Skeletal muscle satellite cell (primary cell): ENCODE data around the gene ISYNA1.

Experiments used
- H3K27me3 ChIP-seq: 2 replicates; pipeline ENCODE4 v1.7.0; 2013; ENCODE audit warnings: low read length; ENCODE audit not compliant: control insufficient read depth, insufficient read depth
- H3K36me3 ChIP-seq: 2 replicates; pipeline ENCODE4 v1.7.0; 2013; ENCODE audit warnings: mild to moderate bottlenecking, control low read depth, low read length; ENCODE audit not compliant: insufficient read depth
- H3K4me1 ChIP-seq: 2 replicates; pipeline ENCODE4 v1.7.0; 2013; ENCODE audit warnings: low read length; ENCODE audit not compliant: control insufficient read depth, insufficient read depth
- H3K4me2 ChIP-seq: 2 replicates; pipeline ENCODE4 v1.7.0; 2013; ENCODE audit warnings: mild to moderate bottlenecking, low read length
- H3K4me3 ChIP-seq: 2 replicates; pipeline ENCODE4 v1.7.0; 2013; ENCODE audit warnings: low read length
- H3K9ac ChIP-seq: 2 replicates; pipeline ENCODE4 v1.7.0; 2013; ENCODE audit warnings: mild to moderate bottlenecking, low read depth, low read length, moderate library complexity
- H3K9me3 ChIP-seq: replicated peaks from 2 replicates; pipeline ENCODE4 v1.7.0; 2013; ENCODE audit warnings: mild to moderate bottlenecking, control low read depth, low read length

ISYNA1 gene

DNA sequence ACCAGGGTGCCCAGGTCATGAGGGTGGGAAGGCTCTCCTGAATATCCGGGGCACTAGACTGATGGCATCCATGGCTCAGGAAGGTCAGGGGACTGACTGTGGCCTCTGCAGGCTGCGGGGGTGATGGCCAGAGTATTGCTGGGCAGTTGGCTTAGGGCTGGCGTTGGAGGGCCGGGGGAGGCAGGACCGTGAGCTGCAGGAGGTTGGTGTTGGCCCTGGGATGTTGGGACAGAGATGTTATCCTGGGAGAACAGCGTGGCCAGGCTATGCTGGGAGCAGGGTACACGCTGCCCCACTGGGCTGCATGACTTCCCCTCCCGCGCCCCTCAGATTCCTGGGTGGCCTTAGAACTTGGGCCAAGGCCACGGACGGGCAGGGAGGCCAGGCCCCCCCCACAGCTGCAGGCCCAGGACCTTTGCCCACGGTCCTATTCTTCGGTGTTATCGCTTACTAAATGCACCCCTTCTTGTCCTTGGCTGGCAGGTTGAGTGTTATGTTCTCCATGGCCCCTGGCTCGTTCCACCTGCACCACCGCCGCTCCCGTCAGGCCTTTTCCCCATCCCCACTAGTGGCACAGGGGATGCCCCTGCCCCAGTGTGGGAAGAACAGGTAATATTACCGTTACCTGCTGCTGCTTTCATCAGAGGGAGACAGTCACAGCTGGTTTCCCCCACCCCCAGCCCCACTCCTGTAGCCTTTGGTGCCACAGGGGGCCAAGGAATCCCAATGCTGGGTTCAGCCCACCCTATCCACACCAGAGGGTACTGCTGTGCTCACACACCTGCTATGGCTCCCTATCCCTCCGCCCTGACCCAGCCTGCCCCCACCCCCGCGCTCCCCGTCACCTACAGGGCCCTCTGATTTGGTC, 3.2 kb upstream of the ISYNA1 start:
- H3K4me3 ChIP-seq = no peak overlapping the region
- H3K27me3 ChIP-seq = no peaks in the 10 kb centered on the region
- H3K4me2 ChIP-seq = no peak overlapping the region
- H3K36me3 ChIP-seq = peaks cover 21% of the 10 kb centered on the region
- peaks cover 17% of the 10 kb centered on the region for H3K4me1 ChIP-seq
- H3K9me3 ChIP-seq = no peaks in the 10 kb centered on the region
- H3K9ac ChIP-seq = no peak overlapping the region

DNA sequence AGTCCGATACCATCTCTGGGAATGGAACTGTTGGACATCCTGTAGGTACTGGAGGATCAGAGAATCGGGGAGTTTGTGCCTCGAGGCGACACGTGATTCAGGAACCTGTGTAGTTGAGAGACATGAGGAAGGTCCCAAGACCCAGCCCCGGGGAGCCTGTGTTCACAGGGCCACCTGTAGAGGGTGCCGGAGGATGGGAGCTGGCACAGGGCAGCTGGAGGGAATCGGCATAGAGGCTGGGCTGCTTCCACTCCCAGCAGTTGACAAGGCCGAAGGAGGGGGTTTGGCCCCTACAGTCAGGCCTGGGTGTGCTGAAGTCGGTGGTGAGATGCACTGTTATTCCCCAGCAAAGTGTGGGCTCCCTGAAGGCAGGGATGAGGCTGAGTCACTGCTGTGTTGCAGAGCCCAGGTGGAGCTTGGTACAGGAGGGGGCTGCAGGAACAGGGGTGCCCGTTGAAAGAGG, 2.5 kb upstream of the ISYNA1 start:
- Histone ChIP-seq H3K9ac (no peak overlapping the region), H3K27me3 (no peaks in the 10 kb centered on the region), H3K4me1 (peaks cover 17% of the 10 kb centered on the region), H3K9me3 (no peaks in the 10 kb centered on the region), H3K36me3 (peaks cover 14% of the 10 kb centered on the region), H3K4me2 (no peak overlapping the region), H3K4me3 (no peak overlapping the region)

DNA sequence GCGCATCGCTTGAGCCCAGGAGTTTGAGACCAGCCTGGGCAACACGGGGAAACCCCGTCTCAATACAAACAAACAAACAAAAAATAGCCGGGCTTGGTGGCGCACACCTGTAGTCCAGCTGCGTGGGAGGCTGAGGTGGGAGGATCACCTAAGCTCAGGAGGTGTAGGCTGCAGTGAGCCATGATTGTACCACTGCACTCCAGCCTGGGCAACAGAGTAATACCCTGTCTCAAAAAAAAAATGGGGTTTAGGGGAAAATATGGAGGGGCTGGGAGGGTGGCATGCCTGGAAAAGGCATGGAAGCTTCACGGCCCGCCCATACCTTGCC, 1.9 kb upstream of the ISYNA1 start:
- Histone ChIP-seq H3K4me1 (peaks cover 17% of the 10 kb centered on the region), H3K9me3 (no peaks in the 10 kb centered on the region), H3K4me2 (no peak overlapping the region), H3K27me3 (no peaks in the 10 kb centered on the region), H3K36me3 (peaks cover 14% of the 10 kb centered on the region), H3K4me3 (no peak overlapping the region), H3K9ac (no peak overlapping the region)

DNA sequence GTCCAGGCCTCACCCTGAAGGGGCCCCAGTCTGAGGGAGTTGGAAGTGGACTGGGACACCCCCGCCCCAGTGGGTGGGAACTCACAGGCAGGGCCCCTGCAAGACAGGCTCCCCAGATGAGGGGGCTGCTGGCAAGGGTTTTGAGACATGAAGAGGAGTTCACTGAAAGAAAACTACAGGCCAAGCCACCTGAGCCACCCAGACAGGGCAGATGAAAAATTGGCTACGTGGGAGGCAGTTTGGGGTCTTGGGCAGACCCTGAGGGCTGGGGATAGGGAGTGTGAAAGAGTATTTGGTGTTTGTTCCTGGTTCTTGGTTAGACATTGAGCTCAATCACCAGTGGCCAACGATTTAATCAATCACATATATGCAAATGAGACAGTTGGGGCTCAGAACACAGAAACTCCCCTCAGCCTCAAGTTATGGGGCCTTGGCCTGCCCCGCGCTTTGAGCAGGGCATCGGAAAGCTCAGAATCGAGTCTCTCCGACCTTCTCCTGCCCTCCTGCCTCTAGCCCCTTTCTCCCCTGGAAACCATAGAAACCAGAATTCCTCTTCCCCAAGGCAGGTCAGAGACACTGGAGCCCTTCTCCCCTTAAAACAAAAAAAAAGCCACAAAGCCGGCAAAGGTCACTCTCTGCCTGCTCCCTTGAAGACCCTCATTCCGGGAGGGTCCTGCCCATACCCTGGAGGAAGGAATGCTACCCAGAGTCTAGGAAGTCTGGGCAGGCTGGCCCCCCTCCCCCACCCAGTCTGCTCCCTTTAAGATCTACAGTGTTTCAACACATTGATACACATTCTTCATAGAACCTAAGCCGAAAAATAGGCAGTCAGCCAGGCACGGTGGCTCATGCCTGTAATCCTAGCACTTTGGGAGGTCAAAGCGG, 1.3 kb upstream of the ISYNA1 start:
- Histone ChIP-seq H3K4me1 (peaks cover 17% of the 10 kb centered on the region), H3K4me2 (no peak overlapping the region), H3K27me3 (no peaks in the 10 kb centered on the region), H3K36me3 (peaks cover 10% of the 10 kb centered on the region), H3K9ac (no peak overlapping the region), H3K9me3 (no peaks in the 10 kb centered on the region), H3K4me3 (no peak overlapping the region)

DNA sequence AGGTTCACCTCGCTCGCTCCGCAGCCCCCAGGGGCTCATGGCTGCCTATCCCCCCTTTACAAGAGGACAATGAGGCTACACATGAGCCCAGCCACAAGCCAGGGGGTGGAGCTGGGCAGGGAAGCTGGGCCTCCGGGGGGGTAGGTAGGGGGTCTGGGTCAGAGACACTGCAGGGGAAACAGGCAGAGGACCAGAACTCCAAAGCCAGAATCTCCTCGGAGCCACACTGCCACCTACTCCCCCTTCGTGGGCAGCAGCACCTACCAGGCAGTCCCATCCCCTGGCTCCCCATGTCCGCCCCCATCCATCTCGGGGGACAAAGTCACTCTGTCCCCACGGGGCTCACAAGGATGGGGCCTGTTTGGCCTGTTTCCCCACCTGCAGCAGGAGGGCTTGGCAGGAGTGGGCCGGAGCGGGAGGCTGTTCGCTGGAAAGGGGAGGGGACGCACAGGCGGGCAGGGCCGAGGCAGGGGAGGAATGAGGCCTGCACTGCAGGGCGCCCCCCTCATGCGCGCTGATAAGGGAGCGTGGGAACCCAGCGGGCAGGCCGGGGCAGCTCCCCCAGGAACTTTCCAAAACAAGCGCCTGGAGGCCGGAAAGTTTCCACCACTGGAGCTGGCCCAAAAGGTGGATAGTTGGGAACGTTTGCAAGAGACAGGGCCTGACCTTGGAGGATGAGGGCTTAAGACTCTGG, 545 bp upstream of the ISYNA1 start:
- H3K9me3 ChIP-seq = no peaks in the 10 kb centered on the region
- peaks cover 17% of the 10 kb centered on the region for H3K4me1 ChIP-seq
- peak overlapping the region; percentile 81 for H3K4me2 ChIP-seq
- no peak overlapping the region for H3K4me3 ChIP-seq
- H3K27me3 ChIP-seq = no peaks in the 10 kb centered on the region
- H3K36me3 ChIP-seq = peaks cover 2% of the 10 kb centered on the region
- no peak overlapping the region for H3K9ac ChIP-seq

DNA sequence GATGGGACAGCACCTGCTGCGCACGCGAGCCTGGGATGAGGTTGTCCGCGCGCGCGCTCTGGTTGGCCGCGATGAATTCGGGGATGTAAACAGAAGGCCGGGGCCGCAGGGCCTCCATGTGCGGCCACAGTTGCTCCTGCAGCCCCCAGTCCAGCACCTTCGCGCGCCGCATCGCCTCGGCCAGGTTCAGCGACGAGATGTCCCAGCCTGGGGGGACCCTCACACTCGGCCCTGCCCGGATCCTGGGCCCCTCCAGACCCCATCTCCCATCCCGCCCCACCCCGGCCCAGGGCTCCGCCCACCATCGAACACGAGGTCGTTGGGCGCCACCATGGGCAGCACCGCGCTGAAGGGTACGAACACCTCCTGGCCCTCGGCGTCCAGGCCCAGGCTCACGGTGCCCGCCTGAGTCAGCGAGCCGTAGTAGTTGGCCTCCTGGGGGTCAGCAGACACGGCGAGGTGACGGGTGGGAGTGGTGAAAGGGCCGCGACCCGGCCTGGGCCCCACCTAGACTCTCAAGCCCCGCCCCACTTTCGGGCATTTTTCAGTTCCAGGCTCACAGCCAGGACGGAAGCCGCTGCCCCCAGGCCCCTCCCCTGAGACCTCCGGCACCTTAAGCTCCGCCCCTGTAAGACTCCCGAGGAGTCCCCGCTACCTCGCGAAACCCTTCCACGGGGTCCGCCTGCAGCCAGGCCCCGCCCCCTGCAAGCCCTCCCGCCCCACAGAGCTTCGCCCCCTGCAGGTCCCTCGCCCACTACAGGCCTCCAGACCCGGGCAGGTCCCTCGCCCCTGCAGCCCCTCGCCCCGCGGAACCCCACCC, 1.1 kb downstream of the ISYNA1 start:
- peak overlapping the region; percentile 26 for H3K9ac ChIP-seq
- H3K4me2 ChIP-seq = peak overlapping the region; percentile 85
- H3K9me3 ChIP-seq = no peaks in the 10 kb centered on the region
- H3K4me1 ChIP-seq = peaks cover 23% of the 10 kb centered on the region
- H3K4me3 ChIP-seq = peak overlapping the region; percentile 62
- no peaks in the 10 kb centered on the region for H3K27me3 ChIP-seq
- peaks cover 3% of the 10 kb centered on the region for H3K36me3 ChIP-seq

DNA sequence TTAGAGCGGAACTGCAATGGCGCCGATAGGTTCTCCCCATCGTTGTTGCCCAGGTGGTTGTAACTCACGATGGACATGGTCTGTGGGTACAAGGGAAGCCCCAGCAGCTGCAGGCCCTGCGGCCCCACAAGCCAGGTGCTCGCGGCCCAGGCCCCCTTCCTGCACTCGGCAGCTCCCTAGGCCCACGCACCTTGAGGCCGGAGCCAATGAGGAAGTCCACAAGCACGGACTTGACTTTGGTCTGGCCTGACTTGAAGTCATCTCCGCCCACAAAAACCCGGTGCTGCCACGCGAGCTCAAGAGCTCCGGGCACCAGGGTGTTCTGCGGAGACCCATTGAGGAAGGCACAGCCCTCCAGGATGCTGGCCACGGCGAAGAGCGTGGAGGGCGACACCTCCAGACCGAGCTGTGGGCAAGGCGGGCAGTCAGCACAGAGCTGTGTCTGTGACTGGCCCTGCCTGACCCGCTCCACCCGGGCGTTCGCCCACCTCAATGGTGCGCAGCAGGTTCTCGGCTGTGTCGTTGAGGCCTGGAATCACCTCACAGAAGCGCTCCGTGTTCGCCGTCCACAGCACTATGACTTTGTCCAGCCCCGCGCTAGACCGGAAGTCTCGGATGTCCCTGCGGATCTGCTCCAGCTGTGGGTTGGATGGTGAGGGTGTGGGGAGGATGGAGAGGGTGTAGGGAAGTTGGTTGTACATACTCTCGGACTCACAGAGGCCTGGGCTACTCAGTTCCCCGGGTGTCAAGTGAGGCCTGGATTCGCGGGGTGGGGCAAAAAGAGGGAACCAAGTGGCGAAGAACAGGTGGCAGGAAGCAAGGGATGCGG, 1.9 kb downstream of the ISYNA1 start:
- Histone ChIP-seq H3K36me3 (peaks cover 3% of the 10 kb centered on the region), H3K9ac (no peak overlapping the region), H3K27me3 (no peaks in the 10 kb centered on the region), H3K4me1 (peaks cover 23% of the 10 kb centered on the region), H3K4me2 (peak overlapping the region; percentile 85), H3K4me3 (no peak overlapping the region), H3K9me3 (no peaks in the 10 kb centered on the region)

DNA sequence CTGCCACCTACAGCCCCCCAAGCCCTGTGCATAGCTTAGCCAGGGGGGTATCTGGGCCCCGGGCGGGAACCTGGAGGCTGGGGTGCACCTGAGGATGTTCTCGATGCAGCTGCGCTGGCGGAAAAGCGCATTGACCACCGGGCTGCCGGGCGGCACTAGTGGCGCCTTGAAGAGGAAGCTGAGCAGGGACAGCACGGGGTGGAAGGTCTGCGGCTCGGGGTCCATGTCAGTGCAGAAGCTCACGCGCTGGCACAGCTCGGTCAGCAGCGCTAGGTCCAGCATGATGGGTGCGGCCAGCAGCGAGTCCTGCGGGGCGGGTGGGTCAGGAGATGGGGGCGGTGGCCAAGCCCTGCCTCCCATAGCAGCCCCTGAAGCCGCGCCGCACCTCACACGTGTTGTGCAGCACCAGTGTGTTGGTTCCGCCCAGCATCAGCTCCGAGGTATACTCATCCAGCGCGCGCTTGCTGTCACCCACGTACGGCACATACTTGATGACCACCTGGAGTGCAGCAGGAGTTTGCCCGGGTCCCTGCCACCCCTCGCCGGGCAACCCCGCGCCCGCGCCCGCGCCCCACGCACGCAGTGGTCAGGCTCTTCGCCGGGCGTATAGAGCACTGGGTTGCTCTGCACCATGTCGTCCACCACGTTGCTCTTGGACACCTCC, 2.6 kb downstream of the ISYNA1 start:
- peaks cover 23% of the 10 kb centered on the region for H3K4me1 ChIP-seq
- H3K4me3 ChIP-seq = no peak overlapping the region
- peaks cover 10% of the 10 kb centered on the region for H3K36me3 ChIP-seq

DNA sequence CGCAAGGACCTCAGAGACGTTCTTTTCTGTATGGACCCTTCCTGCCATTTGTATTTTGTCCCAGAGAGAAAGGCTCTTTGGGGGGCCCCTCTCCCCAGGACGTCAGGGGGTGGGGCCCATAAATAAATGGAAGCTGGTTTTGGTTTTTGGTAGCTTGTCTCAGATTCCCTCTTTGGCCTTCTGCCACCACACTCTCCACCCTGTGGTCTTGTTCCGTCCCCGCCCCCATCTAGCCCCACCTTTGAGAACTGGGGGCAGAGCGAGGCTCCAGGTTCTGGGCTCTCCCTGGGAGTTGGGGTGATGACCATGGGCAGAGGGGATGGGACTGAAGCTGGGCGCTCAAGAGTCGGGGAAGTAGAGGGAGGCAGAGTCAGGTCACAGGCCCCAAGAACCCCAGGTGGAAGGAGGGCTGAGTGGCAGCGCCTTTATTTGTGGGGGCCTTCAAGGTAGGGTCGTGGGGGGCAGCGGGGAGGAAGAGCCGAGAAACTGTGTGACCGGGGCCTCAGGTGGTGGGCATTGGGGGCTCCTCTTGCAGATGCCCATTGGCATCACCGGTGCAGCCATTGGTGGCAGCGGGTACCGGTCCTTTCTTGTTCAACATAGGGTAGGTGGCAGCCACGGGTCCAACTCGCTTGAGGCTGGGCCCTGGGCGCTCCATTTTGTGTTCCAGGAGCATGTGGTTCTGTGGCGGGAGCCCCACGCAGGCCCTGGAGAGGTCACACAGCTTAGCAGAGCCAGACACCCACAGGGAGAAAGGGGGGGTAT, 3.3 kb downstream of the ISYNA1 start:
- Histone ChIP-seq H3K9me3 (no peaks in the 10 kb centered on the region), H3K9ac (no peak overlapping the region), H3K4me2 (no peak overlapping the region), H3K4me3 (no peak overlapping the region), H3K27me3 (no peaks in the 10 kb centered on the region), H3K36me3 (peaks cover 10% of the 10 kb centered on the region), H3K4me1 (peaks cover 22% of the 10 kb centered on the region)

More for the DNA sequence above, 2.6 kb downstream of the ISYNA1 start:
- Histone ChIP-seq H3K4me2 (no peak overlapping the region), H3K9me3 (no peaks in the 10 kb centered on the region), H3K9ac (no peak overlapping the region), H3K27me3 (no peaks in the 10 kb centered on the region)
